ENCODE data around the gene IFIH1. TPM values are rescaled to one million over a fixed set of nuclear protein-coding genes. Genes with fewer than 3 reads are reported as not detected.

IFIH1 gene
- total RNA-seq (ENCODE audit: low replicate concordance), result 7.7 and 9.7 TPM in 2 replicates

GRCh38 chr2:162318328-162319180 is at the start of gene IFIH1:
IFIH1 (minus strand) TSS chr2:162318684; CDS start chr2:162318307, 377 bp downstream.
- peak; percentile 90 for DNase-seq (ENCODE audit: low read depth)
- TF ChIP-seq CTCF (IDR thresholded peaks at IDR 0.05; ENCODE audit: insufficient read depth, low read length), result peak; percentile 53
- peak within 1 kb of the TSS; percentile 88 for H3K4me3 ChIP-seq (ENCODE audit: low read depth, low read length)

DNA sequence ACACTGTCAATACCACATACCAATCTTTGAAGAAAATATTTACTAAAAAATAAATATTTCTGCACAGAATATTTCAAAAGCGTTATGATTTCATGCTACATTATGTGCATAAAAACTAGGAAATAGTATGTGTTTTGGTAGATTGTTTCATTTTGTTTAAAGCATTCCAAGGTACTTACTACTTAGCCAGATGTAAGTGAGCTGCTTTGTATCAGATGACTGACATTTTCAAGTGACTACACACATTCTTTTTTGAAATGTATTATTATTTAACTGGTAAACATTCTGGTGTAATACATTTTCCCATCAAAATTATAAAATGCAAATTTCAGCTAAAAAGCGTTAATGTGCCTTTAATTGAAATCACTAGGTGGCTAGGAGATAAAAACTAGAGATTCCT is 46.9 kb upstream of the IFIH1 start:
- no peak for DNase-seq (ENCODE audit: low read depth)
- H3K4me3 ChIP-seq (ENCODE audit: low read depth, low read length), result no peak overlapping the region
- TF ChIP-seq CTCF (IDR thresholded peaks at IDR 0.05; ENCODE audit: insufficient read depth, low read length), result no peak

GRCh38 chr2:162344617-162344950 is 26.1 kb upstream of the IFIH1 start:
- TF ChIP-seq CTCF (IDR thresholded peaks at IDR 0.05; ENCODE audit: insufficient read depth, low read length), result no peak
- peak overlapping the region; percentile 84 for H3K4me3 ChIP-seq (ENCODE audit: low read depth, low read length)
- DNase-seq (ENCODE audit: low read depth), result no peak

- TF ChIP-seq CTCF (IDR thresholded peaks at IDR 0.05; ENCODE audit: insufficient read depth, low read length), result no peak
- H3K4me3 ChIP-seq (ENCODE audit: low read depth, low read length), result peak within 1 kb of the TSS; percentile 84
- peak; percentile 86 for DNase-seq (ENCODE audit: low read depth)
Measured at GRCh38 chr2:162343824-162344616, 25.5 kb upstream of the IFIH1 start, which contains the start of gene GCA. GCA (plus strand) TSS chr2:162344132; CDS start chr2:162344249, 117 bp downstream.

GRCh38 chr2:162343492-162343823 is 25.0 kb upstream of the IFIH1 start:
- TF ChIP-seq CTCF (IDR thresholded peaks at IDR 0.05; ENCODE audit: insufficient read depth, low read length), result no peak
- peak overlapping the region; percentile 84 for H3K4me3 ChIP-seq (ENCODE audit: low read depth, low read length)
- DNase-seq (ENCODE audit: low read depth), result no peak

DNA sequence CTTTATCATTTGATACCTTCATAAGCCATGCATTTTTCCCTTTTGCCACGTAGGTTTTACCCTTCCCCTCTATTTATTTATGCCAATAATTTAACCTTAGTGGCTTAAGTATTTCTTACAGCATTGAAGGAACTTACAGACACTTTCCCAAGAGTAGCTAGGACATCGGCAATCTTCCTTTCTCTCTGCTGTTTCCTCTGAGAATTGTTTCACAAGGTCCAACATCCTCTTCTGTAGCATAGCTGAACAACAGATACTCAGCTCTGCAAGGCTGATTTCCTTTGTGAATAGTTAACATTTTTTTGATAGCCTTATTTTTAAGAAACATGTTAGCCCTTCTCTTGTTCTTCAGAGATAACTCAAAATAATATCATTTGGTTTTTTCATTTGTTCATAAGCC is 24.4 kb upstream of the IFIH1 start:
- H3K4me3 ChIP-seq (ENCODE audit: low read depth, low read length), result no peak overlapping the region
- no peak for DNase-seq (ENCODE audit: low read depth)
- TF ChIP-seq CTCF (IDR thresholded peaks at IDR 0.05; ENCODE audit: insufficient read depth, low read length), result no peak
